HG03060 (cell line): ENCODE measurements around the gene SH3BP2.
"Not testable (repeated sequence)": the region's sequence is repeated elsewhere in the genome, so short reads cannot be mapped to it uniquely, and the experiment has no call there.

Source experiments
- ATAC-seq: cut with Tn5 transposase; IDR thresholded peaks from one replicate; pipeline ENCODE4 v1.9.1; 2021; ENCODE audit warnings: low read depth, moderate number of reproducible peaks; ENCODE audit not compliant: unreplicated experiment

SH3BP2 gene

GRCh38 chr4:2762048-2762447, 30.8 kb upstream of the SH3BP2 start:
- ATAC-seq = no peak

- ATAC-seq = not testable (repeated sequence)
Measured at GRCh38 chr4:2762486-2763370, 30.2 kb upstream of the SH3BP2 start.

- ATAC-seq = no peak
Measured at GRCh38 chr4:2763511-2763967, 29.3 kb upstream of the SH3BP2 start.

- ATAC-seq = no peak
Measured at GRCh38 chr4:2765832-2766526, 26.9 kb upstream of the SH3BP2 start.

- no peak for ATAC-seq
Measured at GRCh38 chr4:2767046-2767704, 25.7 kb upstream of the SH3BP2 start.

- no peak for ATAC-seq
Measured at GRCh38 chr4:2767705-2768074, 25.2 kb upstream of the SH3BP2 start.

GRCh38 chr4:2768124-2768523, 24.8 kb upstream of the SH3BP2 start:
- no peak for ATAC-seq

- ATAC-seq = no peak
Measured at GRCh38 chr4:2768921-2769336, 24.0 kb upstream of the SH3BP2 start.

GRCh38 chr4:2771264-2771663, 21.6 kb upstream of the SH3BP2 start:
- no peak for ATAC-seq

GRCh38 chr4:2780643-2781042, 12.2 kb upstream of the SH3BP2 start:
- ATAC-seq = not testable (repeated sequence)

- no peak for ATAC-seq
Measured at GRCh38 chr4:2781911-2782310, 11.0 kb upstream of the SH3BP2 start.

- no peak for ATAC-seq
Measured at GRCh38 chr4:2783790-2784189, 9.1 kb upstream of the SH3BP2 start.

GRCh38 chr4:2785613-2786012, 7.3 kb upstream of the SH3BP2 start:
- ATAC-seq = no peak

GRCh38 chr4:2786152-2786671, 6.7 kb upstream of the SH3BP2 start:
- ATAC-seq = no peak

GRCh38 chr4:2786794-2787229, 6.1 kb upstream of the SH3BP2 start:
- no peak for ATAC-seq

- ATAC-seq = peak; percentile 60
Measured at GRCh38 chr4:2787230-2788100, 5.4 kb upstream of the SH3BP2 start.

GRCh38 chr4:2788101-2788500, 4.8 kb upstream of the SH3BP2 start:
- no peak for ATAC-seq

GRCh38 chr4:2788532-2789103, 4.3 kb upstream of the SH3BP2 start:
- no peak for ATAC-seq

GRCh38 chr4:2789351-2789750, 3.5 kb upstream of the SH3BP2 start:
- ATAC-seq = no peak
